H9 (cell line): ENCODE measurements around the gene CD72. TPM values are rescaled to one million over a fixed set of nuclear protein-coding genes. Genes with fewer than 3 reads are reported as not detected.
A peak's percentile ranks its signal among the peaks of the same experiment; 100 is the strongest.

Experiments
- DNase-seq: peaks from one replicate; pipeline ENCODE4 v3.0.0-alpha.2; 2017
- H2AFZ ChIP-seq: one replicate; pipeline ENCODE4 v1.6.1; 2013; ENCODE audit warnings: mild to moderate bottlenecking, low read length, control low read depth, moderate library complexity
- H2AK5ac ChIP-seq: 2 replicates; pipeline ENCODE4 v1.6.1; 2013; ENCODE audit warnings: low read length, control low read depth, mixed read lengths; ENCODE audit not compliant: insufficient read length
- H2BK120ac ChIP-seq: one replicate; pipeline ENCODE4 v1.6.1; 2013; ENCODE audit warnings: low read depth, mild to moderate bottlenecking, low read length, control low read depth, inconsistent platforms; ENCODE audit not compliant: poor library complexity, severe bottlenecking
- H2BK12ac ChIP-seq: 2 replicates; pipeline ENCODE4 v1.6.1; 2013; ENCODE audit warnings: low read length, control low read depth, mixed read lengths, low read depth; ENCODE audit not compliant: insufficient read length
- H2BK15ac ChIP-seq: 2 replicates; pipeline ENCODE4 v1.6.1; 2013; ENCODE audit warnings: low read depth, low read length, control low read depth
- H2BK20ac ChIP-seq: one replicate; pipeline ENCODE4 v1.6.1; 2013; ENCODE audit warnings: low read depth, mild to moderate bottlenecking, low read length, control low read depth, inconsistent platforms; ENCODE audit not compliant: poor library complexity, severe bottlenecking
- H2BK5ac ChIP-seq: 2 replicates; pipeline ENCODE4 v1.6.1; 2013; ENCODE audit warnings: low read length, control low read depth, mixed read lengths; ENCODE audit not compliant: insufficient read length
- H3K14ac ChIP-seq: 2 replicates; pipeline ENCODE4 v1.6.1; 2013; ENCODE audit warnings: low read length, control low read depth; ENCODE audit not compliant: insufficient read depth
- H3K18ac ChIP-seq: 2 replicates; pipeline ENCODE4 v1.6.1; 2013; ENCODE audit warnings: low read depth, mild to moderate bottlenecking, mixed read lengths, low read length, control low read depth; ENCODE audit not compliant: insufficient read length
- H3K23ac ChIP-seq: 2 replicates; pipeline ENCODE4 v1.6.1; 2013; ENCODE audit warnings: low read length, control low read depth, mixed read lengths, low read depth; ENCODE audit not compliant: insufficient read length
- H3K23me2 ChIP-seq: 2 replicates; pipeline ENCODE4 v1.6.1; 2013; ENCODE audit warnings: low read depth, mild to moderate bottlenecking, mixed read lengths, low read length, control low read depth; ENCODE audit not compliant: insufficient read length, poor library complexity, severe bottlenecking
- H3K27ac ChIP-seq: 2 replicates; pipeline ENCODE4 v1.5.1; 2013; ENCODE audit warnings: low read length, control low read depth, mixed read lengths, low read depth; ENCODE audit not compliant: insufficient read length
- H3K27me3 ChIP-seq: 2 replicates; pipeline ENCODE4 v1.6.1; 2013; ENCODE audit warnings: low read length, control low read depth, inconsistent platforms; ENCODE audit not compliant: insufficient read depth
- H3K4ac ChIP-seq: 2 replicates; pipeline ENCODE4 v1.6.1; 2013; ENCODE audit warnings: low read depth, mild to moderate bottlenecking, control low read depth, inconsistent platforms, low read length, moderate library complexity
- H3K4me1 ChIP-seq: 2 replicates; pipeline ENCODE4 v1.6.1; 2013; ENCODE audit warnings: low read length, control low read depth, inconsistent platforms; ENCODE audit not compliant: insufficient read depth
- H3K4me2 ChIP-seq: 2 replicates; pipeline ENCODE4 v1.6.1; 2013; ENCODE audit warnings: low read length, control low read depth, mixed read lengths; ENCODE audit not compliant: insufficient read length, insufficient read depth
- H3K56ac ChIP-seq: 2 replicates; pipeline ENCODE4 v1.6.1; 2013; ENCODE audit warnings: low read depth, mild to moderate bottlenecking, mixed read lengths, low read length, control low read depth; ENCODE audit not compliant: insufficient read length
- H3K79me1 ChIP-seq: 2 replicates; pipeline ENCODE4 v1.6.1; 2013; ENCODE audit warnings: low read depth, mild to moderate bottlenecking, moderate library complexity, low read length, control low read depth, inconsistent platforms; ENCODE audit not compliant: insufficient read depth, poor library complexity, severe bottlenecking
- H3K79me2 ChIP-seq: 2 replicates; pipeline ENCODE4 v1.6.1; 2013; ENCODE audit warnings: low read length, control low read depth, inconsistent platforms; ENCODE audit not compliant: insufficient read depth
- H3K9ac ChIP-seq: 2 replicates; pipeline ENCODE4 v1.6.1; 2013; ENCODE audit warnings: low read length, control low read depth, mixed read lengths; ENCODE audit not compliant: insufficient read length; ENCODE audit errors: extremely low read depth
- H3K9me3 ChIP-seq: one replicate; pipeline ENCODE4 v1.6.1; 2013; ENCODE audit warnings: low read depth, low read length, inconsistent platforms; ENCODE audit not compliant: control insufficient read depth
- H3T11ph ChIP-seq: one replicate; pipeline ENCODE4 v1.6.1; 2013; ENCODE audit warnings: mild to moderate bottlenecking, low read length, control low read depth, inconsistent platforms
- H4K20me1 ChIP-seq: one replicate; pipeline ENCODE4 v1.6.1; 2013; ENCODE audit not compliant: control insufficient read depth, insufficient read length, insufficient read depth
- H4K5ac ChIP-seq: 2 replicates; pipeline ENCODE4 v1.6.1; 2013; ENCODE audit warnings: low read depth, mild to moderate bottlenecking, mixed read lengths, low read length, control low read depth; ENCODE audit not compliant: insufficient read length
- H4K8ac ChIP-seq: replicated peaks from 2 replicates; pipeline ENCODE4 v1.6.1; 2013; ENCODE audit warnings: low read length, control low read depth, mixed read lengths, low read depth; ENCODE audit not compliant: insufficient read length
- H4K91ac ChIP-seq: 2 replicates; pipeline ENCODE4 v1.6.1; 2013; ENCODE audit warnings: low read depth, mild to moderate bottlenecking, moderate library complexity, mixed read lengths, low read length, control low read depth; ENCODE audit not compliant: insufficient read length
- H3K27ac Mint-ChIP-seq, 3 experiments: 2 replicates in 2 of 3; 3 replicates in 1 of 3; pipeline ENCODE4 v1.8.0; 2020 to 2021; ENCODE audit warnings: mixed read lengths in 3 of 3, mild to moderate bottlenecking in 1 of 3, moderate library complexity in 1 of 3
- H3K27me3 Mint-ChIP-seq: 2 replicates; pipeline ENCODE4 v1.8.0; 2021; ENCODE audit warnings: low read depth, mild to moderate bottlenecking, moderate library complexity, mixed read lengths
- H3K36me3 Mint-ChIP-seq, 3 experiments: 2 replicates in 2 of 3; 3 replicates in 1 of 3; pipeline ENCODE4 v1.8.0; 2020 to 2021; ENCODE audit warnings: low read depth in 3 of 3, mixed read lengths in 3 of 3; ENCODE audit not compliant: insufficient read depth in 1 of 3
- H3K4me1 Mint-ChIP-seq, 2 experiments: 2 replicates each; pipeline ENCODE4 v1.8.0; 2020; ENCODE audit warnings: mixed read lengths in 2 of 2
- H3K4me3 Mint-ChIP-seq, 2 experiments: 2 replicates in 1 of 2; 3 replicates in 1 of 2; pipeline ENCODE4 v1.8.0; 2020 to 2021; ENCODE audit warnings: mild to moderate bottlenecking in 2 of 2, mixed read lengths in 2 of 2, moderate library complexity in 1 of 2
- H3K9me3 Mint-ChIP-seq, 2 experiments: 2 replicates in 1 of 2; 3 replicates in 1 of 2; pipeline ENCODE4 v1.8.0; 2020; ENCODE audit warnings: mild to moderate bottlenecking in 2 of 2, mixed read lengths in 2 of 2, moderate library complexity in 1 of 2
- WGBS: extraction: QIAGEN DNeasy Blood & Tissue Kit; methylation state at CpG from one replicate; pipeline ENCODE4 v1.1.7; 2013; ENCODE audit warnings: missing lambda C conversion rate, low lambda C conversion rate, mixed read lengths; ENCODE audit not compliant: insufficient read length; ENCODE audit errors: extremely low coverage; 5-methylcytosine and 5-hydroxymethylcytosine counted together
- total RNA-seq: library from RNA; stranded (reverse); gene quantifications from 2 replicates; pipeline ENCODE4 v1.2.1, GENCODE V29; 2021
- TF ChIP-seq, protein P1 (sequence below): fragments of 200-600 bp; sonication (generic); conservative IDR thresholded peaks from 3 replicates; pipeline ENCODE4 v1.8.0; 2021; ENCODE audit warnings: antibody characterized with exemption, mild to moderate bottlenecking

The CD72 gene
- total RNA-seq, 1 experiment from 2014 or later = 3.9 TPM

DNA sequence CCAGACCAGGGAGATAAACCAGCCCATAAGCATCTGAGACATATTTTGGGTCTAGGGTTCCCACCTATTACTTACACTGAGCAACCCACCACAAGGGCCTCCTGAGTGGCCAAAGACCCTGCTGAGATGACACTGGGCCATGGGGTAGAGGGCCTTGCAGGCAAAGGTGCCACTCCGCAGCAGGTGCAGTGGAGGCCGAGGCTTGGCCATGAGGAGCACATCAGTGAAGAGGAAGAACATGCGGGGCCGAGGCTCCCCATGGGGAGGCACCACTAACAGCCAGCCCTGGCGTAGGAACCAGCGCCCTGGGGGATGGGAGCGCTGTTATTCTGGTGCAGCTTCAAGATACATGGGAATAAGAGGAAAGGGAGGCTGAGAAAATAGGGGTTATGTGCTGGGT, 44.2 kb upstream of the CD72 start:
- no peak for DNase-seq
- Histone ChIP-seq H3K14ac (no peak overlapping the region; the same call in 1 of the 2 replicates), H3K23ac (no peak overlapping the region), H3K4me1 (peaks cover 3% of the 10 kb centered on the region; the same call in 1 of the 2 replicates), H3K27me3 (no peaks in the 10 kb centered on the region), H2BK12ac (no peak overlapping the region), H3K79me1 (no peaks in the 10 kb centered on the region), H4K91ac (no peak overlapping the region), H3K79me2 (no peaks in the 10 kb centered on the region), H3T11ph (no peak overlapping the region), H2BK5ac (no peak overlapping the region), H3K56ac (no peak overlapping the region), H4K8ac (no peak overlapping the region), H4K5ac (no peak overlapping the region), H2AK5ac (no peak overlapping the region), H3K4ac (no peak overlapping the region), H2BK20ac (no peak overlapping the region), H2BK15ac (no peak overlapping the region), H4K20me1 (no peaks in the 10 kb centered on the region), H3K9me3 (no peaks in the 10 kb centered on the region), H3K23me2 (peaks cover 15% of the 10 kb centered on the region), H2BK120ac (no peak overlapping the region), H3K18ac (no peak overlapping the region), H2AFZ (no peak overlapping the region), H3K4me2 (no peak overlapping the region), H3K9ac (no peak overlapping the region), H3K27ac (no peak overlapping the region)
- TF ChIP-seq, protein P1, sequence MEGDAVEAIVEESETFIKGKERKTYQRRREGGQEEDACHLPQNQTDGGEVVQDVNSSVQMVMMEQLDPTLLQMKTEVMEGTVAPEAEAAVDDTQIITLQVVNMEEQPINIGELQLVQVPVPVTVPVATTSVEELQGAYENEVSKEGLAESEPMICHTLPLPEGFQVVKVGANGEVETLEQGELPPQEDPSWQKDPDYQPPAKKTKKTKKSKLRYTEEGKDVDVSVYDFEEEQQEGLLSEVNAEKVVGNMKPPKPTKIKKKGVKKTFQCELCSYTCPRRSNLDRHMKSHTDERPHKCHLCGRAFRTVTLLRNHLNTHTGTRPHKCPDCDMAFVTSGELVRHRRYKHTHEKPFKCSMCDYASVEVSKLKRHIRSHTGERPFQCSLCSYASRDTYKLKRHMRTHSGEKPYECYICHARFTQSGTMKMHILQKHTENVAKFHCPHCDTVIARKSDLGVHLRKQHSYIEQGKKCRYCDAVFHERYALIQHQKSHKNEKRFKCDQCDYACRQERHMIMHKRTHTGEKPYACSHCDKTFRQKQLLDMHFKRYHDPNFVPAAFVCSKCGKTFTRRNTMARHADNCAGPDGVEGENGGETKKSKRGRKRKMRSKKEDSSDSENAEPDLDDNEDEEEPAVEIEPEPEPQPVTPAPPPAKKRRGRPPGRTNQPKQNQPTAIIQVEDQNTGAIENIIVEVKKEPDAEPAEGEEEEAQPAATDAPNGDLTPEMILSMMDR = no peak
- H3K9me3 Mint-ChIP-seq = peaks cover 2 to 3% of the 10 kb centered on the region in 2 experiments; a peak in 3 of 5 replicates
- peaks cover 29 to 39% of the 10 kb centered on the region in 2 experiments for H3K4me1 Mint-ChIP-seq
- peaks cover 28 to 40% (median 37%) of the 10 kb centered on the region in 3 experiments for H3K36me3 Mint-ChIP-seq
- H3K27ac Mint-ChIP-seq = peak overlapping the region in 2 of 3 experiments; percentile 2 to 58; a peak in 3 of 7 replicates
- peak overlapping the region in 1 of 2 experiments; percentile 1; a peak in 2 of 5 replicates for H3K4me3 Mint-ChIP-seq
- H3K27me3 Mint-ChIP-seq = peaks cover 13% of the 10 kb centered on the region
- no CpG with 5 or more reads among the region's 7 CpGs for WGBS
